ENCODE measurements around the gene PTPRD. TPM values are rescaled to one million over a fixed set of nuclear protein-coding genes. Genes with fewer than 3 reads are reported as not detected.

The PTPRD gene
- total RNA-seq, 1 donor from 2014 or later: 5.7 TPM

DNA sequence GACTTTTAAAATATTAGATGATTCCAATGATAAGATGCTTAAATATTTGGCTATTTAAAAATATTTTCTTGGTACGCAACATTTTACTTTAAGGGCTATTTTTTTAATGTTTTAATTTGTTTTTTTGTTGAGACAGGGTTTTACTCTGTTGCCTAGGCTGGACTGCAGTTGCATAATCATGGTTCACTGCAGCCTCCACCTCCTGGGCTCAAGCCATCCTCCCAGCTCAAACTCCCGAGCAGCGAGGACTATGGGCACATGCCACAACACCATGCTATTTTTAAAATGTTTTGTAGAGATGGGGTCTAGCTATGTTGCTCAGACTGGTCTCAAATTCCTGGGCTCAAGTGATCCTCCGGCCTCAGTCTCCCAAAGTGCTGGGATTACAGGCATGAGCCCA, 1963.0 kb downstream of the PTPRD start:
- H3K27ac Mint-ChIP-seq (ENCODE audit: unreplicated experiment): no peak overlapping the region
- no peaks in the 10 kb centered on the region for H3K9me3 Mint-ChIP-seq (ENCODE audit: low read depth)
- H3K36me3 Mint-ChIP-seq (ENCODE audit: low read depth): no peaks in the 10 kb centered on the region
- no peak for DNase-seq (ENCODE audit: low spot score)
- H3K27me3 Mint-ChIP-seq (ENCODE audit: low read depth): no peaks in the 10 kb centered on the region
- H3K4me1 Mint-ChIP-seq (ENCODE audit: low read depth): peaks cover 3% of the 10 kb centered on the region
- no peak overlapping the region for H3K4me3 Mint-ChIP-seq (ENCODE audit: unreplicated experiment)
- TF ChIP-seq CTCF (IDR thresholded peaks at IDR 0.05): no peak

- no peak overlapping the region for H3K4me3 Mint-ChIP-seq (ENCODE audit: unreplicated experiment)
- H3K27ac Mint-ChIP-seq (ENCODE audit: unreplicated experiment): no peak overlapping the region
- H3K27me3 Mint-ChIP-seq (ENCODE audit: low read depth): no peaks in the 10 kb centered on the region
- no peaks in the 10 kb centered on the region for H3K9me3 Mint-ChIP-seq (ENCODE audit: low read depth)
- no peak for DNase-seq (ENCODE audit: low spot score)
- TF ChIP-seq CTCF (IDR thresholded peaks at IDR 0.05): no peak
- peaks cover 3% of the 10 kb centered on the region for H3K4me1 Mint-ChIP-seq (ENCODE audit: low read depth)
- H3K36me3 Mint-ChIP-seq (ENCODE audit: low read depth): no peaks in the 10 kb centered on the region
Observed at GRCh38 chr9:8649160-8649559, 1963.6 kb downstream of the PTPRD start.

- TF ChIP-seq CTCF (IDR thresholded peaks at IDR 0.05): no peak
- Mint-ChIP-seq H3K4me3 (ENCODE audit: unreplicated experiment) (no peak overlapping the region), H3K9me3 (ENCODE audit: low read depth) (no peaks in the 10 kb centered on the region), H3K36me3 (ENCODE audit: low read depth) (no peaks in the 10 kb centered on the region), H3K27ac (ENCODE audit: unreplicated experiment) (no peak overlapping the region), H3K4me1 (ENCODE audit: low read depth) (peaks cover 3% of the 10 kb centered on the region), H3K27me3 (ENCODE audit: low read depth) (no peaks in the 10 kb centered on the region)
- no peak for DNase-seq (ENCODE audit: low spot score)
Observed at GRCh38 chr9:8648271-8648845, 1964.4 kb downstream of the PTPRD start.

DNA sequence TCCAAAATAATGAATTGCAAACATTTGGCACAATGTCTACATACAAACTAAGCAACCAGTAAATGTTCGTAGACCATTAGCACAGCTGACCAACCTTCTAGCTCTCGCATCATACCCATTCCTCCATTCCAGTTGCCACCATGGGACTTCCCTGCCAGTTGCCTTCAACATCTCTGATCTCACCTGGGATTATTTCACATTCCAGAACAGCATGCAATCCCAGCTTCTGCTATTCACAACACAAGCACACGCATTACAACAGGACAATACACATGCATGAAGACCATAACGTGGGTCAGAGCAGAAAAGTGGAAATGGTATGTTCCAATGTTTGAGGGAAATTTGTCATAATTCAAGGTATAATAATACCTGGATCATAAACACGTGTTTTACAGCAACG, 1965.0 kb downstream of the PTPRD start:
- no peak overlapping the region for H3K4me3 Mint-ChIP-seq (ENCODE audit: unreplicated experiment)
- H3K27ac Mint-ChIP-seq (ENCODE audit: unreplicated experiment): no peak overlapping the region
- no peaks in the 10 kb centered on the region for H3K36me3 Mint-ChIP-seq (ENCODE audit: low read depth)
- no peaks in the 10 kb centered on the region for H3K27me3 Mint-ChIP-seq (ENCODE audit: low read depth)
- H3K4me1 Mint-ChIP-seq (ENCODE audit: low read depth): peaks cover 3% of the 10 kb centered on the region
- no peak for TF ChIP-seq CTCF (IDR thresholded peaks at IDR 0.05)
- no peak for DNase-seq (ENCODE audit: low spot score)
- no peaks in the 10 kb centered on the region for H3K9me3 Mint-ChIP-seq (ENCODE audit: low read depth)

DNA sequence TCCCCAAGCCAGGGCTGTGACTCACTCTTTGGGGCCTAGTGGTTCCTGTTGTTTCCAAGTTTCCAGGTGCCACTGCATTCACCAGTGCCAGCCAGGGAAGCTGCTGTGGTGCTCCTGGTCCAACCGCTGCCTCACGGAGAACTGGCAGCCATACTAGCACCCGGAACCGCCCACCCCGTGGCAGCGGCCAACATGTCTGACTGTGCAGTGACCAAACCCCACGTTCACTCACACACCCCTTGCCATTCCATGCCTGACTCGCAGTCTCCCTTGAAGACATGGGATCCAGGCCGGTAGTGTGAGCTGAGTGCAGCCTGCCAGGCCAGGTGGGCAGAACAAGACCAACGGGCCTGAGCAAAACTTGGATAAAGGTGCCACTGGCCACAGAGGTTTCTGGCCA, 1968.2 kb downstream of the PTPRD start:
- no peak overlapping the region for H3K4me3 Mint-ChIP-seq (ENCODE audit: unreplicated experiment)
- no peaks in the 10 kb centered on the region for H3K9me3 Mint-ChIP-seq (ENCODE audit: low read depth)
- H3K27me3 Mint-ChIP-seq (ENCODE audit: low read depth): no peaks in the 10 kb centered on the region
- no peaks in the 10 kb centered on the region for H3K36me3 Mint-ChIP-seq (ENCODE audit: low read depth)
- TF ChIP-seq CTCF (IDR thresholded peaks at IDR 0.05): no peak
- DNase-seq (ENCODE audit: low spot score): no peak
- H3K27ac Mint-ChIP-seq (ENCODE audit: unreplicated experiment): no peak overlapping the region
- H3K4me1 Mint-ChIP-seq (ENCODE audit: low read depth): peaks cover 3% of the 10 kb centered on the region

Data from chondrocyte (in vitro differentiated cells).